AG09309 (cell line): Measurements from ENCODE around the gene BCAR1.

Source experiments
- DNase-seq: peaks from one replicate; pipeline ENCODE4 v3.0.0-alpha.2; 2010; ENCODE audit warnings: low read depth
- H3K4me3 ChIP-seq: 2 replicates; pipeline ENCODE4 v1.5.1; 2011; ENCODE audit warnings: mild to moderate bottlenecking, low read depth, low read length, moderate library complexity; ENCODE audit not compliant: control insufficient read depth
- TF ChIP-seq, protein P1 (sequence below): IDR thresholded peaks from 2 replicates; pipeline ENCODE4 v1.5.1; 2011; ENCODE audit warnings: mild to moderate bottlenecking, low read depth, low read length, inconsistent platforms; ENCODE audit not compliant: insufficient read depth, control insufficient read depth; ENCODE audit errors: missing control alignments

The BCAR1 gene

DNA sequence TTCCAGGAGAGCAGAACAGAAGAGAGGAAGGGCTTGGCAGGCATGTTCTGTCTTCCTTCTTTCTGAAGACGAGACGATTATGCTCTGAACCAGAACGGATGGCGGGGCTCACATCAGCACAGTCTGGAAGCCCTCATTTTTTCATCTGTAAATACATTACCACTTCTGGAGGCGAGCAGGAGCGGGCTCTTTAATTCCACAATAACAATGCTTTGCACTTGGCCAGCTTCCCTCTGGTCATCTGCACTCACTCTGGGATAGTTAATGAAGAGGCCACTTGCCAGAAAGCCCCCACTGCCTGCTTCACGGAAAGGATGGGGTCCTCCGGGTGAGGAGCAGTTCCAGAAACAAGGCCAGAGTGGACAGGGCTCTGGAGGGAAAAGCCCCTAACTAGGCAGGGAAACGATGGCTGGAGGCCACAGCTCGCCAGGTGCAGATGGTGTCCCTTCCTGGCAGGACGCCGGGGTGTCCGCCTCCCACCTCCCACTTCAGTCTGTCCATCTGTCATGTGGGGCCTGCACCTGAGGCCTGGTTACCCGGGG lies 13.1 kb upstream of the BCAR1 start:
- H3K4me3 ChIP-seq, result peak overlapping the region; percentile 71
- TF ChIP-seq, protein P1, sequence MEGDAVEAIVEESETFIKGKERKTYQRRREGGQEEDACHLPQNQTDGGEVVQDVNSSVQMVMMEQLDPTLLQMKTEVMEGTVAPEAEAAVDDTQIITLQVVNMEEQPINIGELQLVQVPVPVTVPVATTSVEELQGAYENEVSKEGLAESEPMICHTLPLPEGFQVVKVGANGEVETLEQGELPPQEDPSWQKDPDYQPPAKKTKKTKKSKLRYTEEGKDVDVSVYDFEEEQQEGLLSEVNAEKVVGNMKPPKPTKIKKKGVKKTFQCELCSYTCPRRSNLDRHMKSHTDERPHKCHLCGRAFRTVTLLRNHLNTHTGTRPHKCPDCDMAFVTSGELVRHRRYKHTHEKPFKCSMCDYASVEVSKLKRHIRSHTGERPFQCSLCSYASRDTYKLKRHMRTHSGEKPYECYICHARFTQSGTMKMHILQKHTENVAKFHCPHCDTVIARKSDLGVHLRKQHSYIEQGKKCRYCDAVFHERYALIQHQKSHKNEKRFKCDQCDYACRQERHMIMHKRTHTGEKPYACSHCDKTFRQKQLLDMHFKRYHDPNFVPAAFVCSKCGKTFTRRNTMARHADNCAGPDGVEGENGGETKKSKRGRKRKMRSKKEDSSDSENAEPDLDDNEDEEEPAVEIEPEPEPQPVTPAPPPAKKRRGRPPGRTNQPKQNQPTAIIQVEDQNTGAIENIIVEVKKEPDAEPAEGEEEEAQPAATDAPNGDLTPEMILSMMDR, result no peak
- DNase-seq, result no peak

DNA sequence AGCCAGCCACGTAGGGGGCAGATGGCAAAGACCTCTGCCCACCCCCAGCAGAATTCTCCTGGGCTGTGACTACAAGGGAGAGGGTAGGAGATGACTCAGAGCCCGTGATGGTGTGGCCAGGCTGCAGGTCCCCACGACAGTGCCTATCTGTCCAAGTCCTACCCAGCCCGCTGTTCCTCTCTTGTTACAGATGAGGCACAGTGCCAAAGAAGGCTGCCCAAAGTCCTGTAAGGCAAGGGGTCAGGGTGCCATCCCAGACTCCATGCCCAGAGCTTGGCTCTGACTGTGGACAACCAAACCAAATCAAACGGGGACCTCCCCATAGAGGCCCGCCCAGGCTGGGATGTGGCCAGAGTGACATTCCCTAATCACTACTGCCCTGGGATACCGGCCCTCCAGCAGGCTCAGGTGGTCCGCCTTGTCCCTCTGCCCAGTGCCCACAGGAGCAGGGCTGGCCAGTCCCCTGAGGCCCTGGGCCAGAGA lies 12.6 kb upstream of the BCAR1 start:
- peak overlapping the region; percentile 71 for H3K4me3 ChIP-seq
- no peak for DNase-seq
- TF ChIP-seq, protein P1, result no peak

DNA sequence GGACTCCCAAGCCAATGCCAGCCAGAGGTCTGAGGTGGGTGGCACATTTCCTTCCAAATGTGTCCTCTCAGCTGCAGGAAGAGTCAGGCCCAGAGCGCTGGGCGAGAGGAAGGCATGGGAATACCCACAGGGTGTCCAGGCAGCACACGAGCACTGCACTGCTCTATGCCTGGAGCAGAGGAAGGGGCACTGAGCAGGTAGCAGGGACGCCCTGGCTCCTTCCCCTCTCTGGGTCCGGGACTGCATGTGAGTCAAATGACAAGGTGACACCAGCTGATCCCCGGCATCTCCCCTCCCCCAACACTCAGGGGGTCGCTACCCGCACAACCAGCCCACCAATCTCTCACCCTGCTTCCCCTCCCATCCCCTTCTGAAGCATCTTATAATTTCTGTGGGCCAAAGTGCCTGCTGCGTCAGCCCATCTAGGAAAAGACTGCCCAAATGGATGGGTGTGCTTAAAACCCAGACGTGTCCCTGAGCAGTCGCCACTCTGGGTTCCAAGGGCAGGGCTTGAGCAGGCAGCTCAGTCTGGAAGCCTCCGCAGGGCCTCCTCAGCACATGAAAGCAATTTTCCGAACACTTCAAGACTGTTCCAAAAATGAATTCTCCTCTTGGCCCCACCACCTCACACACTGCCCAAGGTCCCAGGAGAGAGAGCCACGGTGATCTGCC lies 12.0 kb upstream of the BCAR1 start:
- TF ChIP-seq, protein P1, result no peak
- H3K4me3 ChIP-seq, result peak overlapping the region; percentile 71
- DNase-seq, result no peak

DNA sequence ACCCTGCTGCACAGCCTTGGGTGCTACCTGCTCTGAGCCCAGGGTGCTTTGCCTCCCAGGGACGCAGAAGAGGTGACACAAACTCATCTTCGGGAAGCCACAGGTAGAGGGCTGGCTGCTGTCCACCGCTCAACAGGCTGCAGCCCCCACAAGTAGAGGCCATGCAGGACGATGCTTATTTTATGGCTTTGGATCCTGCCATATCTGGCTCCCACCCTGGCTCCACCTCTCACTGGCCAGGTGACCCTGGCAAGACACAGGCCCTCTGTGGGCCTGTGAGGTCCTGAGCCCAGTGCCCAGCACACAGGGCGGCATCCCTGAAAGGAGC lies 11.3 kb upstream of the BCAR1 start:
- no peak overlapping the region for H3K4me3 ChIP-seq
- TF ChIP-seq, protein P1, result no peak
- DNase-seq, result no peak

DNA sequence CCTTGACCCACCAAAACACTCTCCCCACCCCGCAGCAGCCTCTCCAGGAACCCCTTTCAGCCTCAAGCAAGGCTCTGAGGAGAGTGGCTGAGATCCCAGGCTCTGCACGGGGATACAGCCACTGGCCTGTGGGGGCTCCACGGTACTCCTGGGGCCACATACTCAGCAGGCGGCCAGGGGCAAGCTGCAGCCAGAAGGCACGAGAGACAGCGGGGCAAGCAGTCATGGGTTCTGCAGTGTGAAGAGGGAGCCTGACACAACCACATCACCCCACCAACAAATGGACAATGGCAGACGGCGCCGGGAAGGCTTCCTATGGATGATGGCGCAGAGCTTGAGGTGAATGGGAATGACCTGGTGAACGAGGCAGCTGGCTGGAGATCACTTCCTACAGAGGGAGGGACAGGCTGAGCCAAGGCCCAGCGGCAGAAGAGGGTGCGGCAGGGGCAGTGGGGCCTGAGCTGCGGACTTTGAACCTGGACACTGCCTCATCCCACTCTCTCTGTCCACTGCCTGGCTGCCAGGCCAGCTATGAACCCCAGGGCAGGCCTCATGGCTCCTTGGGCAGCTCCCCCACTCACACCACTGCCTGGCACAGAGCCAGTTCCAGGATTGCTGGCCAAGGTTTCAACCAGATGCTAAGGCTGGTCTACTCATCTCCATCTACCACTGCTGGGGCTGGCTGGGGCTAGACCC lies 10.8 kb upstream of the BCAR1 start:
- no peak overlapping the region for H3K4me3 ChIP-seq
- TF ChIP-seq, protein P1, result no peak
- no peak for DNase-seq

DNA sequence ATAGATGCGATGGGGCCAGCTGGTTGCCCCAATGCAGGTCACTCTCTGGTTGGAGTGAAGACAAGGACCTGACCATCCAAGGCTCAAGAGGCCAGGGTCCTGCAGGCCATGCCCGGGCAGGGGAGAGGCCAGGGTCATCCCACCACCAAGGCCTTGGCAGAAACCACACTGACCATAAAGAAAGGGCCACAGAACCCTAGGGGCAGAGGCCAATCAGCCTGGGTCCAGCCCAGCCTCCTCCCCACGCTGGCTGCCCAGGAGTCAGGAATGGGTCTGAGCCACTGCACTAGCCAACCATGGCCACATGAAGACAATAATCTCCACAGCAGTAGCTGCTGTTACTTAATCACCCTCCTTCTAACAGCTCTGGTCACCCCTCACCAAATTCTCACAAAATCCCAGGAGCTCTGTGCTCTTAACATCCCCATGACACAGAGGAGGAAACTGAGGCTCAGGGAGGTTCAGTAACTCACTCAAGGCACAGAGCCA lies 10.2 kb upstream of the BCAR1 start:
- DNase-seq, result no peak
- no peak overlapping the region for H3K4me3 ChIP-seq

More for the DNA sequence above, 10.2 kb upstream of the BCAR1 start:
- TF ChIP-seq, protein P1, result no peak
